HG03064 (cell line): ENCODE measurements around the gene STXBP6.
"Not testable (repeated sequence)": the region's sequence is repeated elsewhere in the genome, so short reads cannot be mapped to it uniquely, and the experiment has no call there.

Experiments
- ATAC-seq: cut with Tn5 transposase; IDR thresholded peaks from one replicate; pipeline ENCODE4 v1.9.1; 2021; ENCODE audit warnings: low read depth; ENCODE audit not compliant: unreplicated experiment

STXBP6 gene

GRCh38 chr14:24813819-24814259, 236.1 kb downstream of the STXBP6 start:
- no peak for ATAC-seq

- ATAC-seq, result no peak
Measured at GRCh38 chr14:24813089-24813815, 236.7 kb downstream of the STXBP6 start.

GRCh38 chr14:24809135-24809534, 240.8 kb downstream of the STXBP6 start:
- ATAC-seq, result no peak

- no peak for ATAC-seq
Measured at GRCh38 chr14:24808412-24808811, 241.5 kb downstream of the STXBP6 start.

- no peak for ATAC-seq
Measured at GRCh38 chr14:24806061-24806678, 243.8 kb downstream of the STXBP6 start.

- ATAC-seq, result no peak
Measured at GRCh38 chr14:24804552-24805212, 245.3 kb downstream of the STXBP6 start.

- ATAC-seq, result no peak
Measured at GRCh38 chr14:24803933-24804494, 245.9 kb downstream of the STXBP6 start.

GRCh38 chr14:24803426-24803825, 246.5 kb downstream of the STXBP6 start:
- not testable (repeated sequence) for ATAC-seq

GRCh38 chr14:24802236-24802635, 247.7 kb downstream of the STXBP6 start:
- no peak for ATAC-seq

- ATAC-seq, result no peak
Measured at GRCh38 chr14:24801024-24801423, 248.9 kb downstream of the STXBP6 start.

GRCh38 chr14:24798911-24799462, 251.0 kb downstream of the STXBP6 start:
- ATAC-seq, result no peak

GRCh38 chr14:24795406-24795805, 254.5 kb downstream of the STXBP6 start:
- no peak for ATAC-seq

GRCh38 chr14:24794644-24795305, 255.2 kb downstream of the STXBP6 start:
- ATAC-seq, result no peak

- no peak for ATAC-seq
Measured at GRCh38 chr14:24790196-24790595, 259.8 kb downstream of the STXBP6 start.

GRCh38 chr14:24789378-24789884, 260.5 kb downstream of the STXBP6 start:
- ATAC-seq, result no peak

- ATAC-seq, result no peak
Measured at GRCh38 chr14:24785698-24786097, 264.2 kb downstream of the STXBP6 start.

- no peak for ATAC-seq
Measured at GRCh38 chr14:24784981-24785380, 265.0 kb downstream of the STXBP6 start.

- ATAC-seq, result no peak
Measured at GRCh38 chr14:24783791-24784190, 266.2 kb downstream of the STXBP6 start.

GRCh38 chr14:24780281-24780680, 269.7 kb downstream of the STXBP6 start:
- no peak for ATAC-seq

GRCh38 chr14:24777678-24778077, 272.3 kb downstream of the STXBP6 start:
- no peak for ATAC-seq
